CD4-positive, alpha-beta memory T cell (primary cell): Measurements from ENCODE around the gene ELOVL6. TPM values are rescaled to one million over a fixed set of nuclear protein-coding genes. Genes with fewer than 3 reads are reported as not detected.
A peak's percentile ranks its signal among the peaks of the same experiment; 100 is the strongest.

Experiments used
- CTCF ChIA-PET: fragments of 350-600 bp; sonication (Branson Sonifier 250); formaldehyde crosslinking; loops from one replicate; lab custom pipeline; 2021; ENCODE audit warnings: inconsistent platforms; ENCODE audit not compliant: partially characterized antibody; lab: Charles Lee
- POLR2A ChIA-PET: fragments of 350-600 bp; sonication (Branson Sonifier 250); formaldehyde crosslinking; loops from one replicate; lab custom pipeline; 2021; ENCODE audit not compliant: partially characterized antibody; lab: Charles Lee
- DNase-seq, 5 donors: peaks; one replicate each; pipeline versions ENCODE4 v3.0.0 to v3.0.0-alpha.2; 2020 to 2022; ENCODE audit warnings: mixed read lengths in 1 of 5
- H3K27ac ChIP-seq: one replicate; pipeline ENCODE4 v1.7.0; 2013; ENCODE audit warnings: low read depth, low read length
- H3K27me3 ChIP-seq: 2 replicates; pipeline ENCODE4 v1.7.0; 2013; ENCODE audit warnings: mild to moderate bottlenecking, low read length, moderate library complexity; ENCODE audit not compliant: insufficient read depth
- H3K36me3 ChIP-seq: 2 replicates; pipeline ENCODE4 v1.7.0; 2013; ENCODE audit warnings: mild to moderate bottlenecking, low read length, moderate library complexity; ENCODE audit not compliant: insufficient read depth
- H3K4me1 ChIP-seq: 2 replicates; pipeline ENCODE4 v1.7.0; 2013; ENCODE audit warnings: mild to moderate bottlenecking, low read length, moderate library complexity; ENCODE audit not compliant: insufficient read depth
- H3K4me3 ChIP-seq, 2 donors: one replicate each; pipeline ENCODE4 v1.7.0; 2013; ENCODE audit warnings: low read length in 2 of 2, mild to moderate bottlenecking in 1 of 2
- H3K9me3 ChIP-seq, 2 donors: one replicate each; pipeline ENCODE4 v1.7.0; 2013; ENCODE audit warnings: low read length in 2 of 2, control low read depth in 1 of 2; ENCODE audit not compliant: control insufficient read depth in 1 of 2
- H3K27ac Mint-ChIP-seq, 7 donors: one replicate each; pipeline ENCODE4 v1.8.0; 2020 to 2021; ENCODE audit warnings: mixed read lengths in 7 of 7, mild to moderate bottlenecking in 6 of 7, inconsistent platforms in 3 of 7, moderate library complexity in 3 of 7
- H3K27me3 Mint-ChIP-seq, 2 donors: one replicate each; pipeline ENCODE4 v1.8.0; 2020 to 2021; ENCODE audit warnings: mixed read lengths in 2 of 2
- H3K36me3 Mint-ChIP-seq, 2 donors: one replicate each; pipeline ENCODE4 v1.8.0; 2020 to 2021; ENCODE audit warnings: mixed read lengths in 2 of 2, inconsistent platforms in 1 of 2, mild to moderate bottlenecking in 1 of 2
- H3K4me1 Mint-ChIP-seq, 4 donors: one replicate each; pipeline ENCODE4 v1.8.0; 2020 to 2021; ENCODE audit warnings: mixed read lengths in 4 of 4, mild to moderate bottlenecking in 1 of 4
- H3K4me3 Mint-ChIP-seq, 8 donors: one replicate each; pipeline ENCODE4 v1.8.0; 2020 to 2021; ENCODE audit warnings: mixed read lengths in 8 of 8, mild to moderate bottlenecking in 7 of 8, moderate library complexity in 6 of 8, inconsistent platforms in 3 of 8
- H3K9me3 Mint-ChIP-seq, 8 donors: one replicate each; pipeline ENCODE4 v1.8.0; 2020 to 2021; ENCODE audit warnings: mixed read lengths in 8 of 8, mild to moderate bottlenecking in 5 of 8, inconsistent platforms in 3 of 8, moderate library complexity in 1 of 8
- intact Hi-C: fragments of 100-400 bp; cut with micrococcal nuclease; formaldehyde crosslinking; loops from one replicate; pipeline ENCODE4 v1.15.1; 2023
- polyA plus RNA-seq, 2 donors: library from polyadenylated mRNA; unstranded; fragments of 300-500 nt; fragmentation: Illumina TruSeq; gene quantifications; one replicate each; pipeline ENCODE4 v1.2.3, GENCODE V29; 2021
- total RNA-seq, 2 experiments: library from RNA; stranded (reverse); gene quantifications; one replicate each; pipeline ENCODE4 v1.2.3, GENCODE V29; 2021

The ELOVL6 gene
- total and polyA plus RNA-seq, 4 experiments from 2014 or later, result 1.1 to 3.4 (median 2.3) TPM

- intact Hi-C loops, result loop anchor here (1.0 to 5.0 kb wide), 3 partner anchors 161 to 306 kb away; no protein-coding TSS in a partner anchor
- no peaks in the 10 kb centered on the region for H3K36me3 ChIP-seq
- H3K27ac Mint-ChIP-seq, result no peak overlapping the region
- H3K4me3 ChIP-seq, result no peak overlapping the region
- H3K4me1 ChIP-seq, result no peaks in the 10 kb centered on the region
- H3K36me3 Mint-ChIP-seq, result no peaks in the 10 kb centered on the region
- no peak overlapping the region for H3K27ac ChIP-seq
- ChIA-PET POLR2A (interaction anchor here (1.0 kb wide), 1 partner anchor 14 kb away, joined by 4 read pairs; no protein-coding TSS in a partner anchor), CTCF (interaction anchor here (1.0 to 11.2 kb wide), 11 partner anchors 11 to 301 kb away, joined by 3 to 179 read pairs (median 3); partner anchors contain the start of gene ELOVL6)
- peaks cover 2 to 3% of the 10 kb centered on the region in 2 donors for H3K27me3 Mint-ChIP-seq
- no peaks in the 10 kb centered on the region for H3K9me3 ChIP-seq
- DNase-seq, result peak in 4 of 5 donors; percentile 39 to 48 (median 43)
- H3K4me3 Mint-ChIP-seq, result peak overlapping the region in 3 of 8 donors; percentile 35 to 49 (median 36)
- H3K27me3 ChIP-seq, result no peaks in the 10 kb centered on the region
- peaks cover 0 to 5% (median 3%) of the 10 kb centered on the region in 4 donors for H3K4me1 Mint-ChIP-seq
- H3K9me3 Mint-ChIP-seq, result no peaks in the 10 kb centered on the region
Measured at GRCh38 chr4:110211007-110211769, 12.8 kb upstream of the ELOVL6 start.

DNA sequence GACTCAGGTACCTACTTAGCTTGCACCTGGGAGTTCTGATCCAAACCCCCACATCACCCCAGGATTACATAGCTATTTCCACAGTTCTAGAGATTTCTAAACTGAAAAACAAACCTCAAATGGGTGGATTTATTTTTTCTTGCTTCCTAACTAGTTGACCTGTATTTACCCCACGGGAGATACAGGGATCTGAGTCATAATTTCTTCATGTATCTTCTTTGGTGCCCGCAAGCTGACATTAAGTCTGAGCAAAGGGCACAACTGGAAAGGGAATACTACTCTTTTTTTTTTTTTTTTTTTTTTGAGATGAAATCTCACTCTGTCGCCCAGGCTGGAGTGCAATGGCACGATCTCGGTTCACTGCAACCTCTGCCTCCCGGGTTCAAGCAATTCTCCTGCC lies 10.0 kb upstream of the ELOVL6 start:
- no peaks in the 10 kb centered on the region for H3K36me3 ChIP-seq
- intact Hi-C loops, result no loop called here
- H3K9me3 ChIP-seq, result no peaks in the 10 kb centered on the region
- no peaks in the 10 kb centered on the region for H3K36me3 Mint-ChIP-seq
- H3K4me1 Mint-ChIP-seq, result peaks cover 0 to 5% (median 3%) of the 10 kb centered on the region in 4 donors
- H3K27me3 ChIP-seq, result no peaks in the 10 kb centered on the region
- no peaks in the 10 kb centered on the region for H3K9me3 Mint-ChIP-seq
- H3K27ac ChIP-seq, result no peak overlapping the region
- CTCF ChIA-PET, result interaction anchor here (0.8 to 6.2 kb wide), 4 partner anchors 43 to 202 kb away, joined by 3 to 65 read pairs (median 4); no protein-coding TSS in a partner anchor
- H3K27ac Mint-ChIP-seq, result no peak overlapping the region
- no peak for DNase-seq
- no peaks in the 10 kb centered on the region for H3K4me1 ChIP-seq
- no peak overlapping the region for H3K4me3 Mint-ChIP-seq
- no peak overlapping the region for H3K4me3 ChIP-seq
- H3K27me3 Mint-ChIP-seq, result no peaks in the 10 kb centered on the region
- POLR2A ChIA-PET, result no interaction called here

DNA sequence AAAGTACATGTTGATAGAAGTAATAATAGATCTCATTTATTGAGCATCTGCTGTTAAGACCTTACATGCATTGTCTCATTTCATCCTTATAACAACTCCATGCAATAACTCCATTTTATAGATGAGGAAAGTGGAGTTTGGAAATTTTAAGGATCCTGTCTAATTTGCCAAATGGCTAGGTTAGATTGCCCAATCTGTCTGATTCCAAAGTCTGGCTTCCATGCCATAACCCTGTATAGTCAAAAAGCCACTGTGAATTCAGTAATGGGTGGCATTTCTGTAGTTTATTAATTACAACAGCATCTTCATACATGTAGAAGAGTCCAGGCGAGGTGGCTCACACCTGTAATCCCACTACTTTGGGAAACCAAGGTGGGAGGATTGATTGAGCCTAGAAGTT lies 8.8 kb upstream of the ELOVL6 start:
- H3K27me3 Mint-ChIP-seq, result no peaks in the 10 kb centered on the region
- Histone ChIP-seq H3K4me3 (no peak overlapping the region), H3K27ac (no peak overlapping the region), H3K4me1 (no peaks in the 10 kb centered on the region), H3K36me3 (no peaks in the 10 kb centered on the region), H3K27me3 (no peaks in the 10 kb centered on the region), H3K9me3 (no peaks in the 10 kb centered on the region)
- H3K36me3 Mint-ChIP-seq, result no peaks in the 10 kb centered on the region
- H3K27ac Mint-ChIP-seq, result no peak overlapping the region
- CTCF ChIA-PET, result interaction anchor here (1.0 to 6.2 kb wide), 3 partner anchors 27 to 156 kb away, joined by 3 to 65 read pairs (median 3); no protein-coding TSS in a partner anchor
- intact Hi-C loops, result no loop called here
- peaks cover 0 to 5% (median 3%) of the 10 kb centered on the region in 4 donors for H3K4me1 Mint-ChIP-seq
- POLR2A ChIA-PET, result no interaction called here
- DNase-seq, result no peak
- peaks cover 0 to 4% (median 0%) of the 10 kb centered on the region in 8 donors for H3K9me3 Mint-ChIP-seq
- no peak overlapping the region for H3K4me3 Mint-ChIP-seq

- Histone ChIP-seq H3K9me3 (no peaks in the 10 kb centered on the region), H3K36me3 (no peaks in the 10 kb centered on the region), H3K4me1 (peaks cover 4% of the 10 kb centered on the region), H3K27ac (no peak overlapping the region), H3K27me3 (no peaks in the 10 kb centered on the region), H3K4me3 (no peak overlapping the region)
- POLR2A ChIA-PET, result no interaction called here
- H3K9me3 Mint-ChIP-seq, result peaks cover 0 to 4% (median 0%) of the 10 kb centered on the region in 8 donors
- CTCF ChIA-PET, result no interaction called here
- intact Hi-C loops, result no loop called here
- H3K27ac Mint-ChIP-seq, result no peak overlapping the region
- DNase-seq, result no peak
- no peak overlapping the region for H3K4me3 Mint-ChIP-seq
- H3K36me3 Mint-ChIP-seq, result peaks cover 0 to 14% of the 10 kb centered on the region in 2 donors
- no peaks in the 10 kb centered on the region for H3K27me3 Mint-ChIP-seq
- H3K4me1 Mint-ChIP-seq, result peaks cover 2 to 21% (median 8%) of the 10 kb centered on the region in 4 donors
Measured at GRCh38 chr4:110202024-110202423, 3.6 kb upstream of the ELOVL6 start.

DNA sequence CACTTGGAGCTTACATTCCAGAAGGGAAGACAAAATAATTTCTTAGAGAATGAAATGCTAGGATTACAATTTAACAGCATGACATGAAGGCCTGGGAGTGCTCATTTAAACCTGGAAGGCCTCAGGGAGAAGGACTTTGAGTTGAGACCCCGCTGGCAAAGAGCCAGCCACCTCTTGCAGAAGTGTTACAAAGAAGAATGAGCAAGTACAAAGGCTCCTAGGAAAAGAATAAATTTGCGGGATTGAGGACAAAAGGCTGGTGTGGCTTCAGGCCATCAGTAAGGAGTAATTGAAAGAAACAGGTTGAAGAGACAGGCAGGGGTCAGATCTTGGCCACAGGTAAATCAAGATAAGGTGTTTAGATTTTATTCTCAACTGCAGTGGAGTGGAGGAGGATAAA lies 3.1 kb upstream of the ELOVL6 start:
- Histone ChIP-seq H3K27ac (no peak overlapping the region), H3K4me1 (peaks cover 4% of the 10 kb centered on the region), H3K4me3 (no peak overlapping the region), H3K36me3 (no peaks in the 10 kb centered on the region), H3K27me3 (no peaks in the 10 kb centered on the region), H3K9me3 (no peaks in the 10 kb centered on the region)
- H3K27ac Mint-ChIP-seq, result no peak overlapping the region
- H3K27me3 Mint-ChIP-seq, result no peaks in the 10 kb centered on the region
- no peak overlapping the region for H3K4me3 Mint-ChIP-seq
- ChIA-PET POLR2A (no interaction called here), CTCF (interaction anchor here (0.8 to 1.1 kb wide), 2 partner anchors 149 to 195 kb away, joined by 3 read pairs; no protein-coding TSS in a partner anchor)
- peaks cover 2 to 21% (median 8%) of the 10 kb centered on the region in 4 donors for H3K4me1 Mint-ChIP-seq
- peaks cover 0 to 4% (median 0%) of the 10 kb centered on the region in 8 donors for H3K9me3 Mint-ChIP-seq
- H3K36me3 Mint-ChIP-seq, result peaks cover 0 to 14% of the 10 kb centered on the region in 2 donors
- no peak for DNase-seq
- intact Hi-C loops, result no loop called here

- Mint-ChIP-seq H3K9me3 (peaks cover 0 to 4% (median 0%) of the 10 kb centered on the region in 8 donors), H3K36me3 (peaks cover 0 to 18% of the 10 kb centered on the region in 2 donors), H3K4me1 (peaks cover 6 to 25% (median 12%) of the 10 kb centered on the region in 4 donors), H3K4me3 (peak overlapping the region in 1 of 8 donors; percentile 56), H3K27me3 (no peaks in the 10 kb centered on the region), H3K27ac (no peak overlapping the region)
- intact Hi-C loops, result no loop called here
- no peak for DNase-seq
- ChIA-PET POLR2A (no interaction called here), CTCF (interaction anchor here (0.8 to 1.1 kb wide), 2 partner anchors 148 to 195 kb away, joined by 3 read pairs; no protein-coding TSS in a partner anchor)
- H3K36me3 ChIP-seq, result no peaks in the 10 kb centered on the region
- H3K27ac ChIP-seq, result no peak overlapping the region
- H3K9me3 ChIP-seq, result no peaks in the 10 kb centered on the region
- no peaks in the 10 kb centered on the region for H3K27me3 ChIP-seq
- H3K4me3 ChIP-seq, result no peak overlapping the region
- peaks cover 7% of the 10 kb centered on the region for H3K4me1 ChIP-seq
Measured at GRCh38 chr4:110200689-110201088, 2.3 kb upstream of the ELOVL6 start.

DNA sequence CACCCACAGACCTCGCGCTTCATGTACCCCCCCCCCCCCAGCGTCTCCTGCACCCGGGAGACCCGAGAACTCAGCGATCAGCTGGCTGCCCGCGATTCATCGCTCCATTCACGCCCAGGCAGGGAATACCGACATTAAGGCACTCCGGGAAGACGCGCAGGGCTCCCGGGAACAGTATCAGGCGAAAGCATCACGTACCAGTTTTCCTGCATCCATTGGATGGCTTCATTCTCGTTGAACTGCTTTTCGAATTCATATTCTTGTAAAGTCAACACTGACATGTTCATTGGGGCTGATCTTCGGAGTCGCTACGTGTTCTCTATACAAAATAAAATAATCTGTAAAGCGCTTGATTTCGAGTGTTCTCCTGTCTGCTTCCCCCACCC lies 373 bp downstream of the ELOVL6 start:
- intact Hi-C loops, result loop anchor here (5.0 to 10.0 kb wide), 2 partner anchors 319 to 463 kb away; partner anchors contain the start of gene PLA2G12A

More for the DNA sequence above, 373 bp downstream of the ELOVL6 start:
- no peaks in the 10 kb centered on the region for H3K9me3 ChIP-seq
- ChIA-PET CTCF (interaction anchor here (0.6 to 2.2 kb wide), 4 partner anchors 9 to 148 kb away, joined by 3 to 14 read pairs (median 4); no protein-coding TSS in a partner anchor), POLR2A (interaction anchor here (6.9 kb wide), 1 partner anchor 33 kb away, joined by 80 read pairs; no protein-coding TSS in a partner anchor)
- H3K27ac ChIP-seq, result peak overlapping the region; percentile 74
- H3K27me3 Mint-ChIP-seq, result no peaks in the 10 kb centered on the region
- H3K36me3 Mint-ChIP-seq, result peaks cover 0 to 18% of the 10 kb centered on the region in 2 donors
- DNase-seq, result peak in 2 of 5 donors; percentile 21 to 43
- H3K4me1 ChIP-seq, result peaks cover 27% of the 10 kb centered on the region
- peak overlapping the region; percentile 96 to 100 (median 100) for H3K4me3 Mint-ChIP-seq
- H3K27me3 ChIP-seq, result no peaks in the 10 kb centered on the region
- H3K27ac Mint-ChIP-seq, result peak overlapping the region; percentile 78 to 97 (median 93)
- no peaks in the 10 kb centered on the region for H3K36me3 ChIP-seq
- H3K4me1 Mint-ChIP-seq, result peaks cover 17 to 45% (median 24%) of the 10 kb centered on the region in 4 donors
- H3K4me3 ChIP-seq, result peak overlapping the region; percentile 80 to 94
- peaks cover 0 to 4% (median 0%) of the 10 kb centered on the region in 8 donors for H3K9me3 Mint-ChIP-seq
